GM04503 (cell line): ENCODE results near the gene ZFP92.

Experiments
- DNase-seq: peaks from one replicate; pipeline ENCODE4 v3.0.0-alpha.2; 2012; ENCODE audit warnings: low read depth

The ZFP92 gene

DNA sequence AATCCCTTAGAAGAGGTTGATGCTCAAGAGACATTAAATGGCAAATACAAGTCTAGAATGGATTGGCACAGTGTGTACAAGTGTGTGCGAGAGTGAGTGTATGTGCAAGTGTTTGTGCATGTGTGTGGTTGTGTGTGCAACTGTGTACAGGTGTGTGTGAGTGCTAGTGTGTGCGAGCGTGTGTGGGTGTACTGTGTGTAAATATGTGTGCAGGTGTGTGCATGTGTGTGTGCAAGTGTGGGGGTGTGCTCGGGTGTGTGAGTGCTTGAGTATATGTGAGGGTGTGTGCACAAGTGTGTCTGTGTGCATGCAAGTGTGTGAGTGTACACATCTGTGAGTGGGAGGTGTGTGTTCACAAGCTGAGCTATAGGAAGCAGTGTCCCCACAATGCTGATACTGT lies 28.7 kb downstream of the ZFP92 start:
- no peak for DNase-seq

DNA sequence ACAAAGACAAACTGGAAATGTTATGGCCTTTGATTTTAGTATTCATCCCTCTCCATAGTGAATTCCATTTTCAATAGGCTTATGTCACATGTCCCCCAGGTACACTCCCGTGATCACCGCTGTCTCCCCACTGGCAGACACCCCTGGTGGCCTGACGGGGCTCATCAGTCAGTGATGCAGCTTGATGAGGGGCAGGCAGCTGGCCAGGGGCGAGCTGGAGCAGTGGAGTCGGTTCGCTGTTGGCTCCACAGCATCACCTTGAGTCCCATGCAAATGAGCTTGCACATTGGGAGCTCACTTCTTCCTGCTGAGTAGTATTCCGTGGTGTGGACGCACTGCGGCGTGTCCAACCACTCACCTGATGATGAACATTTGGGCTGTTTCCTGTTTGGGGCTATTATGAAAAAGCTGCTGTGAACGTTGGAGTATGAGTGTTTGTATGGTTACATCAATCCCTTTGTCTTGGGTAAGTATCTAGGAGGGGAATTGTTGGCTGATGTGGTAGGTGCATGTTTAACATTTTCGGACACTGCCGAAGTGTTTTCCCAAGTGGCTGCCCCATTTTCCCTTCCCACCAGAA lies 29.4 kb downstream of the ZFP92 start:
- DNase-seq: no peak

DNA sequence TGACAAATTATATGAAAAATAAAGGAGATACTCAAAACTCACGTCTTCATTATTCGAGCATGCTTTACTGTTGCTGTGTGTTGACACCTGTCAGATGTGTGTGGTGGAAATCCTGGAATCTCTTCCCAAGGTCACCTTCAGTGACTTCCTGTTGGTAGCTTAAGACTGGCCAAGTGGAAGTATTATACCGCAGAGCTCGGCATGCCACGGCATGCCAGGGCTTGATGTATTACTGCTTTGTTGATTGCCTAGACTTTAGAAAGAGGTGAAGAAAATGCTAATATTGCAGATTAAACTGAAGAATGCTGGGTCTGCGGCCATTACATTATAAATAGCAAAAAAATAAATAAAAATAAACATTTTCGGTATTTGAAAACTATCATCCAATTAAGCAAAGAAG lies 30.0 kb downstream of the ZFP92 start:
- no peak for DNase-seq

DNA sequence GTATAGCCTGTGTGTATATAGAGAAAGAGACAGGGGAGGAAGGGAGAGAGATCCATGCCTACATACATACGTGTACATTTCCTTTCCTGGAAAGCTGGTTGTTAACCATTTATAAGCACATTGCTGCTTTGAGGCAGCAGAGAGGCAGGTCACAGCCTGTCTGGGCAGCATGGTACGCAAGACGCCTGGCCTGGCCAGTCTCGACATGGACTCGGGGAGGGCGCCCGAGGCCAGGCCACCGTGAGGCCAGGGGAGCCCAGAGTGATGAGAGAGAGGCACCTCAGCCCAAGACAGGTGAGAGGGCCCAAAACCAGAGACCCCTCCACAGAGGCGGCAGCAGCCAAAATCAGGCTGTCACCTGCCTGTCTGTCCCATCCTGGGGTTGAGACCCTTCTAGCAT lies 30.7 kb downstream of the ZFP92 start:
- no peak for DNase-seq

DNA sequence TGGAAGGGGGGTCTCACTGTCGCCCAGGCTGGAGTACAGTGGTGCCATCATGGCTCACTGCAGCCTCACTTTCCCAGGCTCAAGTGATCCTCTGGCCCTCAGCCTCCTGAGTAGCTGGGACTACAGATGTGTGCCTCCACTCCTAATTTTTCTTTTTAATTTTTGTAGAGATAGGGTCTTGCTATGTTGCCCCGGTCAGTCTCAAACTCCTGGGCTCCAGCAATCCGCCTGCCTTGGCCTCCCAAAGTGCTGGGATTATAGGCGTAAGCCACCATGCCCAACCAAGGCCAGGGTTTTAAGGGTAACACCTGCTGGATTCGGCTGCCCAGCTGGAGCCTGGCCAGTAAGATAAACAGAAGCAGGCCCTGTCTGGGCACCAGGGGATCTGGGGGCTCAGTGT lies 31.2 kb downstream of the ZFP92 start:
- no peak for DNase-seq

DNA sequence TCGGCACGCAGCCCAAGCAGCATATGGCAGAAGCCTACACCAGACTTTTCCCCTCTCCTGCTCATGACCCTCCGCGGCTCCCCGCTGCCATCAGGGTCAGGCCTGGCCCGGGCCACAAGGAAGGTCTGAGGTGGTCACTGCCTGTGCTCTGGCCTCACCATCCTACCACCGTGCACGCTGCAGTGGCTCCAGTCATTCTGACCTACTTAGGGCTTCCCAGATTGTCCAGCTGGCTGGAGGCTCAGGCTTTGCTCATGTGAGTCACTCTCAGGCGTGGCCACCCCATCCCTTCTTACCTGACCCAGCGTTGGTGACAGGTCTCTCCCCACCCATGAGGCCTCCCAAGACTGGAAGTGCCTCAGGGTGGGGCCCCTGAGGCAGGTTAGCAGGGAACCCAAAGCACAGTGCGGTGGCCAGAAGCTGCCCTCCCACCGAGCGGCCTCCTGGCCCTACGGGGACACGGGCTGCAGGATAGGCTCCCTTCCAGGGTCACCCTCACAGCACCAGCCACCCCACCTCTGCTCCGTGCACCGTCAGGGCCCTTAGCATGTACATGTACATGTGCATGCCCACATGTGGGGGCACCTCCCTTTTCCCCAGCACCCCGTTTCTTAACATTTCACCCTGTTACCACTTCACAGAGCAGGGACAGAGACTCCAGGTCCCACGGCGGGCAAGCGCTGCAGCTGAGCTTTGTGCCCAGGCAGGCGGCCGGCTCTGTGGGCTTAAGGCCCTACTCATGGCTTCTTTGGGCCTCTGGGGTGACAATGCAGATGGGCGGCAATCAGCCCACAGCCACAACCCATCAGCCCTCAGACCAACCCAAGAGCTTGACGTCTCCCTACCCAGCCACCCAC lies 32.4 kb downstream of the ZFP92 start:
- DNase-seq: no peak

DNA sequence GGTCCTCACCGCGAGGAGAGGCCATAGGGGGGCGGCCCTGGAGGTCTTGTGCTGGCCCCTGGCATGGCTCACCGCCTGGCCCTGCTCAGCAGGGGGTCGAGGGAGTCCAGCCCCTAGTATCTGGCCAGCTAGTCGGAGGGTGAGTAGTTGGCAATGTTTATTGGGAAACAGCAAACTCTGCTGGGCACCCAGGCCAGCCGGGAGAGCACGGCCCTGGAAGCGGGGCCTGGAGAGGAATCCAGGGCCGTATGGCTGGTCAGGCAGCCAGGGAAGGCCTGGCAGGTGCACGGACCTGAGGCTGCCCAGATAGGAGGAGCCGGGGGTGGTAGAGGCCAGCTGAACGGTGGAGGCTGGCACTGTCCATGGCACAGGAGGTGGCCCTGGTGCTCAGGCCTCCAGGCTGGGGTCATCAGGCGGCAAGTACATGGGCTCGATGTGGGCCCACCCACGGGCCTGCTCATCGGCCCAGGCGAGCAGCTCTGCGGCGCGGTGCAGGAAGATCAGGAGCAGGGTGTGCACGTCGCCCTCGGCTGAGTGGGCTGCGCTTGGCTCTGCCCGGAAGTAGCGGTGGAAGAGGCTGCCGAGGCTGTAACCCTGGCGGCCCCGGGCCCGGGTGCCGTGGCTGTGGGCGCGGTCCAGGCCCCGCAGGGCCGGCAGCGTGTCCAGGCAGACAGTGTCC lies 33.2 kb downstream of the ZFP92 start:
- no peak for DNase-seq

DNA sequence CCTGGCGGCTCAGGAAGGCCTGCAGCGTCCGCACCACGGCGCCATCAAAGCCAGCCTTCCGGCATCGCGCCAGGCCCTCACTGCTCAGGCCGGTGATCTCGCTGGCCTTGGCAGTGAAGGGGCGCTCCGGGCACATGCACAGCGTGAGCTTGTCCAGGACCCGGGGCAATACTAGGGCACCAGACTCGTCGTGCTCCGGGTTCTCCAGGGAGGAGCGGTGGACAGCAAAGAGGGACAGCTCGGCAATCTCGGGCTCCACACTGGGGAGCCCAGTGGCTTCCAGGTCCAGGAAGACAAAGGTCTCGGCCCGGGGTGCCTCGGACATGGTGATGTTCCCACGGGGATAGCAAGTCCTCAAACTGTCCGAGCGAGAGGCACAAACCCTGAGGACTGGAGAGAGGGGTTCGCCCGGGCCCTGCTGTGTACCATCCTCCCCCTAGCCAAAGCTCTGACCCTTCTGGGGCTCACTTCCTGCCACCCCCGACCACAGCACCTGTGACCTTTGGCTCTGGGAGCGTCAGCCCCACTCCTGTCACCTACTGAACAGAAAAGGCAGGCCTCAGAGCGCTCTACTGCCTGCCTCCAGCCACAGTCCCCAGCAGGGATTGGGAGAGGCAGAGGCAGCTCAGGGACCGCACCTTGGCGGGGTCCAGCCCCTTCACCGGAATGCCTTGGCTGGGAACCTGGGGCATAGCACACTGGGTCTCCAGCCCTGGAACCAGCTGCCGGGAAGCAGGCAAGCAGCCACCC lies 34.0 kb downstream of the ZFP92 start:
- no peak for DNase-seq

DNA sequence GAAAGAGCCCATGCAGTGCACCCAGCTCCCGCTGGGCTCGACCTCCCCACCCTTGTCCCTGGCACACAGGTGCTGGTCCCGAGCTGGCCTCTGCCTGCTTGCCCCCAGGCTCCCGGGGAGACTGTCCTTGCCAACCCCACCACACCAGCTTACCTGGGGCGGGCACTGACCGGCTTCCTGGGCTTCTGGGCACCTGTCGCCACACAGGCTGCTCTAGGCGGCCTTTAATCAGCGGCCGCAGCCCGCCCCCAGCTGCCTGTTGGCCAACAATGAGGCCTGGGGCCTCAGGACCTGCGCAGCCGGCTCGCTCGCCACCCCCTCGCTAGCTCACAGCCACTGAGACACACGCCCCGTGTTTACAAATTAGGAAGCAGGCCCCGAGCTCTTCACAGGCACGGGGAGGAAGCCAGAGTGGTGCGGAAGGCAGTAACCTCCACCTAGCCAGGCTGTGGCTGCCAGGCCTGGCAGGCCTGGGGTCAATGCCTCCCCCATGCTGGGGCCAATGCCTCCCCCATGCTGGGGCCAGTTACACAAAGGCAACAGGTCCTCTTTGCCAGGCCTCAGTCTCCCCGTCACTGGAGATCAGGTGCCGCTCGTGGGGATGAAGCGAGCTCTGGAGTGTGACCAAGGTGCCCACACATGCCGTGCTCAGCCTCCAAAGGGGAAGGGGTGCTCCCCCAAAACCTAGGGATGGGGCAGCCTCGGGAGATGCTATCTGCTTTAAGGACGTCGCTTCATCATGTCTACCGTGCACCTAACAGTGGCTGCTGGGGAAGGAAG lies 34.8 kb downstream of the ZFP92 start, which contains the start of gene TREX2:
TSS of gene TREX2 (minus strand) at position 201 of the 780 bp plus-strand sequence. CDS start 626 bp downstream, outside the sequence.
- DNase-seq: no peak

DNA sequence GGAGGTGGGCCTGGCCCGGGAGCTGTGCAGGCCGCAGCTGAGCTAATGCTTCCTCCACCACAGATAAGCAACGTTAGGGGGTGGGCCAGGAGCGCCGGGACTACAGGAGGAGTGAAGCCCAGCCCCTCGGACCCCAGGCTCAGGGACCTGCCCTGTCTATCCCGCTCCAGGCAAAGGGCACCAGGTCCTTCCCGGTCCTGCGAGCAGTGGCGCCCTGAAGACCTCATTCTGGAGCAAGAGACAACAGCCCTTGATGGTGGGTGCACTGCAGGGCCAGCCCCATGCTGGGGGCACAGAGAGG lies 35.3 kb downstream of the ZFP92 start:
- DNase-seq: no peak

DNA sequence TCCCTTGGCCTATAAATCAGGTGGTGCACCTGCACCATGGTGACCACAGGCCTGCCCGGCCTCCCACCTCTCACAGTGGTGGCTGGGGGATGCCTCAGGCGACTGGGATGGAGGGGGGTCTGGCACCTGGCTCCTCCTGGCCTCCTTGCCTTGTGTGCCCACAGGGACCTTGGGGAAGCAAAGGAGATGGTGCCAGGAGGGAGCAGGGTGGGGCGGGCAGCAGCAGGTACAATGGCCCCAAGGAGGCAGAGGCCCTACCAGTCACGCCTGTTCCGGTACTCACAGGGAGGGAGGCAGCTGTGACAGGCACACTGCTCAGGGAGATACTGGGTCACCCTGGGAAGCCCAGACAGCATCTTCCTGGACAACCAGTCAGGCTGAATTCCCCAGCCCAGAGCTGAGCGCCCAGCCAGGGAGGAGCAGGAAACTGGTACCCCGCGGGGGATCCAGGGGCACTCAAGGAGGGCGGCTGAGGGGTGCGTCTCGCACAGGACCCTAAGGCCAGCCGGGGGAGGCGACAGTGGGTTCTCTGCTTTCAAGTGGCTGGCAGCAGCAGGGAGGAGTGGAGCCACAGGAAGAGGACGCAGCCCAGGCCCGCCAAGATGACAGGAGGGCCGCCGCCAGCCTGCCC lies 35.8 kb downstream of the ZFP92 start:
- no peak for DNase-seq

DNA sequence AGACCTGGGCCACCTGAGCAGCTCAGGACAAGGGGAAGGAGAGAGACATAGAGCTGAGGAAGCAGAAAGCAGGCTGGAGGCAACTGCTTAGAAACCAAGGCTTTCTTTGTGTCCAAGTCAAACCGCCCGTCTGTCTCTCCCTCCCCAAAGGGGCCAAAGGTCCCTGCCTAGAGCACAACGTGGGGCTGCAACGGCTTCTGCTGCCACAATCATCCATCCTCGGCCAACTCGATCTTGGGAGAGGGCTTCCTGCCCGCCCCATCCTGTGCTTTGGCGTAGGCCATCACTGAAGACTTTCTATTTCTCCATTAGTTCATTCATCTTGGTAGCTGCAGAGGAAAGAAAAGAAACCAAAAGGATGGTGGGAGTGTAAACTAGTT lies 36.3 kb downstream of the ZFP92 start:
- DNase-seq: no peak

DNA sequence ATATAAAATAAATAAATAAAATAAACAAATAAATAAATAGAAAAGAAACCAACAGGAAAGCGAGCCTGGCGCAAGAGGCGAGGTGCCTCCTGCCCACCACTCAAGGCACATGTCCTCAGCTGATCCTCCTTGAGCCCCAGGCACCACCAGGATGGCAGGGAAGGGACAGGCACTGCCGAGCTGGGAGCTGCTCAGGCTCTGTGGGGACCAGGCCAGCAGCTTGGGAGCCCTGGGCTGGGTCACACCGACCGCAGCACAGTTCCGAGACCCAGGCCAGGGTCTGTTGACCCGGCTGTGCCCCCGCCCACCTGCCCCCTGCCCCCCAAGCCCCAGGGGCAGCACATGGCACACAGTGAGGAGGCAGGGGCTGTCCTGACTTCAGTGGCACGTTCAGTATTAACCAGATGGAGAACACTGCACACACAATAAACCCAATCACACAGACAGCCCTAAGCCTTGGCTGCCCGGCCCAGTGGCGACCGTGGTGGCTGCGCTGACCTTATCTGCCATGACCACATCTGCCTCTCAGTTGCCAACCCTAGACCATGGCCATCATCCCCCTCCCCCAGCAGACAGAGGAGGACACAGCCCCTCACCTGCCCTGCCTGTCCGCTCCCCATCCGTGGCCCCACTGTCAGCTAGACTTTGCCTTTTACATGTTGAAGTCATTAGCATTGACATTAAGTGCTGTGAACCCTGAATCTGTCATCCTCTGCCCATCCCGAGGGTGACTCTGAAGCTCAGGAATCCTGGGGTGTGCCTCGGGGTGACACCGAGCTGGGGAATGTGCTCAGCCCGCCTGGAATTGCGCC lies 37.5 kb downstream of the ZFP92 start:
- DNase-seq: no peak

DNA sequence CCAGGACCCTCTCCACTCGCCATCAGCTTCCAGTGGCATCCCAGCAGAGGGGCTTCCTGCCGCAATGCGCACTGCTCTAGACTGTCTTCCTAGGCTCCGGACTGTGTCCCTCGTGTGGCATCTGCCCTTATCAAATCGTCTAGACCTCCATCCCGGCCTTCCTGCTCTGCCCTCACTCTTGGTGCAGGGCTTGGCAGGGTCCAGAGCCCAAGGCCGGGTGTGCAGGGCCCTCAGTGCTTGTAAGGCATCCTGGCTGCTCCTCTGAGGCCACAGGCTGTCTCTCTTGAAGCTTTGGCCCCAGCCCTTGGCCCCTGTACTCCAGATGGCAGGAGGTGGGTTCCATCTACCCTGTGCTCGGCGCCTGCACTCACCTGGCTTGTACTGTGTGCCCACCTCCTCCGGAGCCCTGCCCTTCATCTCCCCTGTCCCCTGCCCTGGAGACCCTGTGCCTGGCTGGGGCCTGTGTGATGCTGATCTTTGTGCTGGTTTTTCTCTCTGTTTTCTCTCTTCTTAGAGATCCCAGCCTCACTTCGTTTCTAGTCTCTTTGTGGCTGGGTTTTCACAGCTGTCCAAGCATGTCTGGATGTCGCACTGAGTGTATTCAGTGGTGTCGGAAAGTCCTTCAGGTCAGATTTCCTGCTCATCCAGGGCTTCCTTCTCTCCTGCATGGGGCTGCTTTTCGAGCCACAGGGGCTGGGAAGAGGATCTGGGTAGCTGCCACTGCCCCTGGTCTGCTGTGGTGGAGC lies 38.3 kb downstream of the ZFP92 start:
- DNase-seq: no peak

DNA sequence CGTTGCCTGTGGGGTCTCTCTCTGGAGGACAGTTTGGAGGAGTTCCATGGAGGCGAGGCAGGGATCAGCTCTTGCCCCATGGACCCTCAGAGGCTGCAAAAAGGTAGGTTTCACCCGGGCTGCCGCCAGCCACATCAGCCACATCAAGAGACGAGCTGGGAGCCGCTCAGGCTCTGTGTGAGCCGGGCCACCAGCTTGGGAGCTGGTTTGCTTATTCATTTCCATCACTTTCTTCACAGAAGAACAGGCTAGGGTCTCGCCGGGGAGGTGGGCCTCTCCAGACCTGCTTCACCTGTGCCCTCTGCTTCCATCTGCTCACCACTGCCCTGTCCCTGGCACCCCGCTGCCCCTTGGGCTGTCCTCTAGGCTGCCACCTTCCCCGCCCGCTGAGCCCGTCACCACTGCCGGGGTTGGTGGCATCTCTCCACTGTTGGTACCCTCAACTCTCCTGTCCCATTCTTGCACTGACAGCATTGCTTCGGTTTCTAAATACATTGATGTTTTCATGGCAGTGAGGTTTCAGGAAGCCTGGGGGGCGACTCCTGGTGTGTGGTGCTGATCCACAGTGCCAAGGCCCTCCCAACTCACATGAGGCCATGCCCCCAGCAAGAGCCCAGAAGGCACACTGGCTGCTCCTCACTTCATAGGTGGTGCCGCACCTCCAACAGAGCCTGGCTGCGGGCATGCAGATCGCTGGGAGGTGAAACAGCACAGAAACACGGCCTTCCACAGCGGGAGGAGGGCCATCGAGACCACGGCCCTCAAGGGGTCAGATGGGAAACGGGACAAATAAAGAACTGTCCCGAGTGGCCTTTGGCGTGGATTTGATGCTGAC lies 39.1 kb downstream of the ZFP92 start:
- no peak for DNase-seq

DNA sequence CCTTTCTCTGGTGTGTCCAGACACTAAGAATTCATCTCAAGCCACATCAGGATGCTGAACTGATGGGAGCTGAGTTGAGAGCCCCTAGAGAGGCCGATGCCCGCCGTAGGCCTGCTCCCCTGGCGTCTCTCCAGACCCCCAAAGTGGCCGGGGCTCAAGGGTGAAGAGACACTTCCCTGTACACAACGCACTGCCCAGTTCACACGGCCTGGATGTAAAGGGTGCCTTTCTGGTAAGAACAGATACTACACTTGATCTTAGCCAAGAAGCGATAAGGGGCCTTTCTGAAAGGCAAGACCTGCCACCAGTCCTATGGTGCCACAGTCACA lies 39.6 kb downstream of the ZFP92 start:
- DNase-seq: no peak

DNA sequence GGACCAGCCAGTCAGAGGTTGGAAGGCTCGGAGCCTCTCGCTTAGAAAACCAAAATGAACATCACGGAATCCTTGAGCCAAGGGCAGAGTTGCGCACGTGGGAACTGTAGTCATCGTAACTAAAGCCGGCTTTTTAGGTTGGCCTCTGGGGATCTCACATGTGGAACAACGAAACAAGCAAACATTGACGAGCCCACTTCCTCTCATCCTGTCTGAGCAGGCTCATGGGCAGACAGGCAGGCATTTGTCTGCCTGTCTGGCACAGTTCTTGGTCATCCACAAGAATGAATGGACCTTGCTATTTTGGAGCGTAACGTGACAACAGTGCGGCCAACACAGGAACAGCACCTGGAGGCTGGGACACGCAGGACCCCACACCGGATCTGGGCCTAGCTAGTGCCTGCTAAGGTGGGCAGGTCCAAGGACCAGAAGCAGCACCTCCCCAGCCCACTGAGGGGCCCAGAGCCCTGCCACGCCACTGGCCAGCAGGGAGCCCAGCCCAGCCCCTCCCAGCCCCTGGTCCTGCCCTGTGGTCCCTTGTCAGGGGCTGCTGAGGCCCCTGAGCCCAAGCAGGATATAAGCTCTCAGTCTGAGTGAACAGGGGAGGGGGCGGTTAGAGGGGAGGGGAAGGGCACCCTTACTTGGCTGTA lies 43.8 kb downstream of the ZFP92 start:
- DNase-seq: no peak

DNA sequence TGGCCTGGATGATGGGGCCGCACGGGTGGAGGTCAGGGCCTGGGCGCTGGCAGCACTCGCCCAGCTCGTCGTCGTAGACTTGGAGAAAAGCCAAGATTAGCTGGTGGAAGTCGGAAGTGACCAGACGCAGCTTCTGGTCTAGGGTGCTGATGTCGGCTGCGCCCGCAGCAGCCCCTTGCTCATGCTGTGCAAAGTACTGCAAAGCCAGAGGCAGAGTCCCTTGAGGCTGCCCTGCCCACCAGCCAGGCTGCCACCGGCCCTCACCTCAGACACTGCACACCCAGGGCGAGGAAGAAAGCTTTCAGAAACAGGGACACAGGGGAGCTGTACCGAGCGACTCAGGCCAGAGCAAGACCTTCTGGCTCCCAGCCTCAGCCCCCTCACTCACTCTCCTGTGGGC lies 44.3 kb downstream of the ZFP92 start:
- no peak for DNase-seq

DNA sequence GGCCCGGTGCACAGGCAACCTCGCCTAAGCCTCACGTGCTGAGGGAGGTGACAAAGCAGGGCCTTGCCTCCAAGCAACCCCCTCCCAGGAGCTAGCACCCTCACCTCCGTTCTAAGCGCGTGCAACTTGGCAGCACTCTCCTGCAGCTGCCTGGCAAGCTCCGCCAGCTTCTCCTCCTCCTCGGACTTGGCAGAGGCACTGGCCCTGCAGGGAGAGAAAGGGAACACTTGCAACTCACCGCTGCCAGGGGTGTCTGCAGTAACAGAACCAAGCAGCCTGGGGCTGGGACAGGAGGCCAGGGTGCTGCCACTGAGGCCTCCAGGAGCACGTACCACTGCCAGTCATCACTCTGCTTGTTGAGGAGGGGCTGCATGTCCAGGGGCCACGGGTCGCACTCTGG lies 44.9 kb downstream of the ZFP92 start:
- no peak for DNase-seq
